ENCODE data around the gene CSTF2T.

CSTF2T gene, protein sequence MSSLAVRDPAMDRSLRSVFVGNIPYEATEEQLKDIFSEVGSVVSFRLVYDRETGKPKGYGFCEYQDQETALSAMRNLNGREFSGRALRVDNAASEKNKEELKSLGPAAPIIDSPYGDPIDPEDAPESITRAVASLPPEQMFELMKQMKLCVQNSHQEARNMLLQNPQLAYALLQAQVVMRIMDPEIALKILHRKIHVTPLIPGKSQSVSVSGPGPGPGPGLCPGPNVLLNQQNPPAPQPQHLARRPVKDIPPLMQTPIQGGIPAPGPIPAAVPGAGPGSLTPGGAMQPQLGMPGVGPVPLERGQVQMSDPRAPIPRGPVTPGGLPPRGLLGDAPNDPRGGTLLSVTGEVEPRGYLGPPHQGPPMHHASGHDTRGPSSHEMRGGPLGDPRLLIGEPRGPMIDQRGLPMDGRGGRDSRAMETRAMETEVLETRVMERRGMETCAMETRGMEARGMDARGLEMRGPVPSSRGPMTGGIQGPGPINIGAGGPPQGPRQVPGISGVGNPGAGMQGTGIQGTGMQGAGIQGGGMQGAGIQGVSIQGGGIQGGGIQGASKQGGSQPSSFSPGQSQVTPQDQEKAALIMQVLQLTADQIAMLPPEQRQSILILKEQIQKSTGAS

GRCh38 chr10:51699475-51700227 lies at the start of gene CSTF2T:
TSS of gene CSTF2T (minus strand) at chr10:51699595. CDS start at chr10:51699549, 46 bp downstream.
- DNase-seq (ENCODE audit: low read depth), result peak; percentile 71

DNA sequence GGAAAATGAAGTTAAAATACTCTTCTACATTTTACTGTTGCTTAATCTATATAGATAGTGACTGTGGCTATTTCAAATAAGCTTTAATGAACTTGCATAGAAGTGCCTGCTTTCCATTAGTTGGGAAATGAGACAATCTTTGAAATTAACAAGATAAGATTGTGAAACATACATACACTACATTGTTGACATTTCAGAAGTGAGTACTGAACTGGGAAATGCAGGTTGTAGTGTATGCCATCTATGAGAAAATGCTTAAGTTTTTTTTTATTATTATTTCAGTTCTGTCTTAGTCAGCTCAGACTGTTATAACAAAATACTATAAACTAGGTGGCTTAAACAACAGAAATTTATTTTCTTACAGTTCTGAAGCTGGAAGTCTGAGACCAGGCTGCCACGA lies 49.6 kb upstream of the CSTF2T start:
- no peak for DNase-seq (ENCODE audit: low read depth)

- DNase-seq (ENCODE audit: low read depth), result no peak
Observed at GRCh38 chr10:51747216-51747615, 47.8 kb upstream of the CSTF2T start.

DNA sequence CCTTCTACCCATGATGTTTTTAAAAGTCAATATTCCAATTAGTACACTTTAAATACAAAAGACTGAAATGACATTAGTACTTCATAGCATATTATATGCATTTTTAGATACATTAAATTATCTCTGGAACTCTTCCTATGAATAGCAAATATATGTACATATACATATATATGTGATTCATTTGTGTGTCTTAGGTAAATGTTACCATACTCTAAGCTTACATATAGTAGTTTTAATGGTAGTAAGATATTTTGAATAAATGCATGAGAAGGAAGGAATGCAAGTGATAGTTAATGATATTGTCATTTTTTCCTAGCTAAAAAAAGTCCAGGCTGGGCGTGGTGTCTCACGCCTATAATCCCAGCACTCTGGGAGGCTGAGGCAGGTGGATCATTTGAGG lies 46.0 kb upstream of the CSTF2T start:
- no peak for DNase-seq (ENCODE audit: low read depth)

GRCh38 chr10:51744235-51745000 lies 45.0 kb upstream of the CSTF2T start:
- no peak for DNase-seq (ENCODE audit: low read depth)

DNA sequence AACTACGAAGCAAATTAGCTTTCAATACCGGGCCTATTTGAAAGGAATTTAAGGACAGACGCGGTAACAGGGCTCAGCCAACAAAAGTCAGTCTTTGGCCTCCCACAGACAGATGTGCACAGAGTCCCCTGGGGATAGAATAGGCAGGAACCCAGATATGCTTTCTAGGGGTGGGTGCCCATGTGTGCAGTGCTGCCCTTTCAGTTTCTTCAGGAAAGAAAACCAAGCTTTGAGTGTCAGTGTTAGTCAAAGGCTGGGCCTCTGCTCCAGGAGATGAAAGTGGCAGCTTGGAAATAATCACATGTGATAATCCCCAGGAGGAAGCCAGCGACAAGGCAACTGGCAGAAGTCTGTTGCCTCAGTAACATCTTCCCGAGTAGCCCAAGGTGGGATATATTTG lies 43.8 kb upstream of the CSTF2T start:
- peak; percentile 3 for DNase-seq (ENCODE audit: low read depth)

DNA sequence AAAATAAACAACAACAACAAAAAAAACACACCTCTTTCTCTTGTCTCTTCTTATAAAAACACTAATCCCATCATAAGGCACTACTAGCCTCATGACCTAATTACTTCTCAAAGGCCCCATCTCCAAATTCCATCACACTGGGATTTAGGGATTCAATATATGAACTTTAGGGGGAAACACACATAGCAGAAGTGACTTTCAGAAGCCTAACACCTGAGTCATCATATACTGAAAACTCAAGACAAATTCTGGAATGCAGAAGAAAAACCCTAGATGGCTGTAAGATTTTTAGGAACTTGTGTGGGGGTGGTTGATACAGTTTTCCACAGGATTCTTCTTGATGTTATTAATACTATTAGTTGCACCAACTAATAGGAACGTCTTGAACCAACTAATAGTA lies 33.7 kb upstream of the CSTF2T start:
- DNase-seq (ENCODE audit: low read depth), result no peak

- DNase-seq (ENCODE audit: low read depth), result no peak
Observed at GRCh38 chr10:51729822-51730555, 30.6 kb upstream of the CSTF2T start.

DNA sequence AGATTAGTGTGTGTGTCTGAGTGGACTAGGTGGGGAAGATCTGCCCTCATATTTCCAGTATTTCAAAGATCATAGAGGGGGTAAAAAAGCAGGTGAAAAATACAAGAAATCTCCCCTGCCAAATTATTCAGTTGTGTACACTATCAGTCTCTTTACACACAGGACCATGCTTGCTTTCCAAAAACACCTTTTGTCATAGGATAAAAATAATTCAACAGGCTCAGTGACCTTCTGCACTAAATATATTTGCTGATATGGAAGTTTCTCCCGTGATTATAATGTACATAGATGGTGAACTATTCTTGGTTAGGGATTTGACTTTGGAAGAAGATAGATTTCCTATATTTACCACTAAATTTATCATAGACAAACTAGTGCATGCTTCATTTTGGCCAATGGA lies 24.6 kb upstream of the CSTF2T start:
- DNase-seq (ENCODE audit: low read depth), result no peak

DNA sequence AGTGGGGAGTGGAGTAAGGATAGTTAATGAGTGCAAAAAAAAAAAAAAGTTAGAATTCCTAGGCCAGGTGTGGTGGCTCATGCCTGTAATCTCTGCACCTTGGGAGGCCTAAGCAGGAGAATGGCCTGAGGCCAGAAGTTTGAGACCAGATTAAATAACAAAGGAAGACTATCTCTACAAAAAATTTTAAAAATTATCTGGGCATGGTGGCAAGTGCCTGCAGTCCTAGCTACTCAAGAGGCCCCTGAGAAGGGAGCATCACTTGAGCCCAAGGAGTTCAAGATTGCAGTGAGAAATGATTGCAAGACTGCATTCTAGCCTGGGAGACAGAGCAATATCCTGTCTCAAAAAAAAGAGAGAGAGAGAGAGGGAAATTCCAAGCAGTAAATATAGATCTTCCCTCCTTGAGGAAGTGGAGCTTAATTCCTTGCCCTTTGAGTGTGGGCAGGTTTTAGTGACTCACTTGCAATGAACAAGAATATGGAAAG lies 19.5 kb upstream of the CSTF2T start:
- peak; percentile 41 for DNase-seq (ENCODE audit: low read depth)

DNA sequence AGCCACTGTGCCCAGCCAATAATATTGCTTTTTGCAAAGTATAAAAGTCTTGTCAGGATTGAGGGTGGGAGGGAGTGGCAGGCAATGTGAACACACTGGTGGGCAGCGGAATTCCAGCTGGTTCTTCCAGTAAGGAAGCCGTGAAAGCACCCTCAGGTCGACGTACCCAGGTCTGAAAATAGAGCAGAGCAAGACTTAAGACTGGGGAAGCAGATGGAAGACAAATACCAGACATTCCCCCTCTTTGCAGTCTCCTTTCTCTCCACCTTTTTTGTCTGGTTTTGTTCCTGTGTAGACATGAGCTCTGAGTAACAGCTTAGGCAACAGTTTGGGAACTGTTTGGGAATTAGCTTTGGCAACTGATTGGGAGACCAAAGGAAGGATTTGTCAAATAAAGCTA lies 17.6 kb upstream of the CSTF2T start:
- DNase-seq (ENCODE audit: low read depth), result no peak

DNA sequence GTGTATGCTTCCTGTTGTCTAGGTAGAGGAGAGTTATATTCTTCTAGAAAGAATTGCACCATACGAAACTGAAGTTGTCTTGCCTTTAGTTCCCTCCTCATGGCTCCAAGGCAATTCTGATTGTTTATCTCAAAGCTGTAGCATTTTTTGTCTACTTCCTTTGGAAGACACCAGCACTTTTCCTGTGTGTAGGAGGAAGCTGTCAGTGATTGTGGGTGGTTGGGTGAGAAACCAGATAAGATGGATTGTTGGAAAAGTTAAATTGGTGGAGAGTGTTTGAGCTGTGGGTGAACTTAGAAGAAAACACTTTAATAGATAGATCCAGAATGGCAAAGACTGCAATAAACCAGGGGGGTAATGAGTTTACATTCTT lies 12.1 kb upstream of the CSTF2T start:
- no peak for DNase-seq (ENCODE audit: low read depth)

DNA sequence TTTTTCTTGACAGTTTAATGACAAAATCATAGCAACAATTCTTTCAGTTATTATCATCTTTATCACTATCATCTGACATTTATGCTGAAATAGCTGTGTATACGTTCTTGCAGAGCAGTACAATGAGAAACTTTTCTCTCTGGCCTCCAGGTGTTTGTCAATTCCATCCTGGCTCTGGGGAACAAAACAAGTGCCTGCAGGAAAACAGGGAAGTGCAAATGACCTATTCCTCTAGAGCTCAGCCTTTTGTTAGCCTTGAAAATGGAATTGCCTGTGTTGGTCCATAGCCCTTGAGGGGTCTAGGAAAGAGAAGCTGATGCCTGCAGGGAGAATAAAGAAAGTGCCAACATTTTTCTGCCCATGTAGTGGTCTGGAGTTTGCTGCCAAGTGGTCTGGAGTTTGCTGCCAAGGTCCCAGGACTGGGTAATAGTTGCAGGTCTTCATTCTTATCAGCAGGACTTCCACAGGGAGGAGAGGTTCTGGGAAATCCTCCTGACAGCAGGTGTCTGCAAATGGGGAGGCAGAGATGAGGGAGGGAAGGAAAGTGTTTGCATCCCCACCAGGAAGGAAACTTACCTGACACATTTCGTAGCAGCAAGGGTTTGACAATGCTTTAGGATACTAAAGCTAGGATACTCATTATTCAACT lies 10.1 kb upstream of the CSTF2T start:
- no peak for DNase-seq (ENCODE audit: low read depth)

DNA sequence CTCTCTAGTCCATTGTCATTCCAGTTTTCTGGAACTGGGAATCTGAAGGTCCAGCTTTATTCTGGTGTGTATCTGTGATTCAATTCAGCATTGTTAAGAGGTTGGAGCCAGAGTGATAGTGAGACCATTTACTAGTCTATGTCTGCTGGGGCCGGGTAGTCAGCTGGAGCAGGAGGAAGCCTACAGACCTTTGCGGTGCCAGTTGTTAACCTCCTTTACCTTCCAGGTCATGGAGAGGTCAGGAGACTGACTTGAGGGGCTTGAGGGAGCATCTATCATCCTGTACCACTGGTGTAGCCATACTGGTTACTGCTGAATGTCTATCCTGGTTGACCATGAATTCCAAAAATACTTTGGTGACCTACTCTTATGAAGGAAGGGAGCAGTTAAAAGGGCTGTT lies 9.2 kb upstream of the CSTF2T start:
- DNase-seq (ENCODE audit: low read depth), result no peak

DNA sequence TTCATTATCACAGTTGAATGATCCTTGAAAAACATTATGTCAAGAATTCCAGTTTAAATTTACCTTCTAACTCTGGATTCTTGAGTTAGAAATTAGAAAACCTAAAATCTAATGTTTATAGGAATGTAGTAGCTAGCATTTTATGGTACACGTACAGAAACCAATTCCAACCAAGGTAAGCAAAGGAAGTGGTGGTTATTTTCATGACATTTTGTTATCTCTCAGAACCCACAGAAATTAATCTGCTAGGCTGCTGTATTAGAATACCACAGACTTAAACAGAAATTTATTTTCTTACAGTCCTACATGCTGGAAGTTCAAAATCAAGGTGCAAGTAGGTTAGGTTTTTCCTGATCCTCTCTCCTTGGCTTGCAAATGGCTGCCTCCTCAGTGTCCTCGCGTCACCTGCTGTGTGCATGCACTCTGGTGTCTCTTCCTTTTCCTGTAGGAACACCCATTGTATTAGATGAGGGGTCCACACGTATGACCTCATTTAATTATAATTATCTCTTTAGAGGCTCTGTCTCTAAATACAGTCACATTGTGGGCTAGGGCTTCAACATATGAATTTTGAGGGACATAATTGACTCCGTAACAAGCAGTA lies 8.5 kb upstream of the CSTF2T start:
- DNase-seq (ENCODE audit: low read depth), result no peak

DNA sequence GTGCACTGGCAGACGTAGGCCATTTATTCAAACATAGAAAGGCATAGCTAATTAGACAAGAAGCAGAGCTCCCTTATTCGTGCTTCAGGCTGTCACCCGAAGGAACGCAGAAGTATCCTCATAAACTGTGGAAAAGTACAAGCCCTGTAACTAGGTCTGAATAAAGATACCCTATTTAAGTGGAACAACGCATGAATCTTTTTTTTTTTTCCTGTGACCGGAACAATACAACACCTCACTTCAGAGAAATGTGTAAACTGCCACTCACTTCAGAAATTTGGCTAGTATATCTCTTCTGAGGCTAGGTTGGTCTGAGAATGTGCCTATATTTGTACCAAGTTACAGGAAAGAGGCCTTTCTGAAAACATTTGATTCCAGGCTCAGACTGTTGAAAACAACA lies 8.0 kb upstream of the CSTF2T start:
- DNase-seq (ENCODE audit: low read depth), result no peak

- DNase-seq (ENCODE audit: low read depth), result peak; percentile 59
Observed at GRCh38 chr10:51706225-51706624, 6.8 kb upstream of the CSTF2T start.

DNA sequence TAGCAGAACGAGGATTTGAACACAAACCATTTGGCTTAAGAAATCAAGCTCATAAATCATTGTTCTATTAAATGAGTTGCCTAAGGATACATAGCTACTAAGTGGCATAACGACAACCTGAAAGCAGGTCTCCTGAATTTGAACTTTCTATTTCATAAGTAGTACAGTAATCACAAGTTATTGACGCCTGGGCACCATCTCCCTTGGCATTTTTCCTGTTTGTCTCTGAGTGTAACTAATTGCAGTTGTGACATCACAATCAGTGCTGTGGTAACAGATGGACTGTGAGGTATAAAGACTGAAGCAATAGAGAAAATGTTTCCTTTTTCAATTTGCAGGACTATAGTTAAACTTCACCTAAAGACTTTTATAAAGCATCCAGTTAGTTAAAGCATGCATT lies 6.4 kb upstream of the CSTF2T start:
- no peak for DNase-seq (ENCODE audit: low read depth)

GRCh38 chr10:51700228-51700817 lies 928 bp upstream of the CSTF2T start:
- DNase-seq (ENCODE audit: low read depth), result no peak

GRCh38 chr10:51699145-51699474 lies 285 bp downstream of the CSTF2T start:
- no peak for DNase-seq (ENCODE audit: low read depth)
